HG02870 (cell line): ENCODE measurements around the gene BEGAIN.

Experiments
- ATAC-seq: cut with Tn5 transposase; IDR thresholded peaks from one replicate; pipeline ENCODE4 v1.9.1; 2021; ENCODE audit warnings: mild to moderate bottlenecking, moderate library complexity; ENCODE audit not compliant: unreplicated experiment

The BEGAIN gene

DNA sequence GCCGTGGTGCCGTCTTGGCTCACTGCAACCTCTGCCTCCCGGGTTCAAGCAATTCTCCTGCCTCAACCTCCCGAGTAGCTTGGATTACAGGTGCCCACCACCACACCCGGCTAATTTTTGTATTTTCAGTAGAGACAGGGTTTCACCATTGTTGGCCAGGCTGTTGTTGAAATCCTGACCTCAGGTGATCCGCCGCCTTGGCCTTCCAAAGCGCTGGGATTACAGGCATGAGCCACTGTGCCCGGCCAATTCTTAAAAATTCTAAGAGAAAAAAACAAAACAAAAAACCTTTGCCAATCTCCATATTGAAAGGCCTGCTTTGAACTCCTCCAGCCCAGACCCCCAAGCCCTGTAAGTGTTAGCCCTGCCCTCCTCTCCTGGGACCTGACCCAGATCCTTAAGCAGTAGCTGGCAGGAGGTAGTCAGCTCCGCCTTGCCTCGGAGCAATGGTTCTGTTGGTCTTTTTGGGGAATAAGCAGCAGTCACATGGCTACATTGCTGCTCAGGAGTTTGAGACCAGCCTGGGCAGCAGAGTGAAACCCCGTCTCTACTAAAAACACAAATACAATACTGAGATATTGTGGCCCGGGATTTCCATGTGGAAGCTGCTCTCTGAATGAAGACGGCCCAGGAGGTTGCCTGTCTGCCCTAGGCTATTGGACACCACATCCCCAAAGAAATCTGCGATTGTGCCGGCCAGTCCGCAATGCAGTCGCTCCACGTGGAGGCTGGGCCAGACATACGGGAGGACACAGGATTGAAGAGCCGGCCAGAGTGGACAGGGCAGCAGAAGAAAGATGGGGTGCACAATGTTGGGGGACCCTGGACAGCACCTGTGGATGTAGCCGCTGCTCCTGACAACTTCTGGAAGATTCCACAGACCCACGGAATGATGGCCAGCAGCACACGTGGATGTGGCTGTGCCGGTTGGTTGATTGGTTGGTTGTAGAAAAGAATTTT is 28.8 kb upstream of the BEGAIN start:
- no peak for ATAC-seq

DNA sequence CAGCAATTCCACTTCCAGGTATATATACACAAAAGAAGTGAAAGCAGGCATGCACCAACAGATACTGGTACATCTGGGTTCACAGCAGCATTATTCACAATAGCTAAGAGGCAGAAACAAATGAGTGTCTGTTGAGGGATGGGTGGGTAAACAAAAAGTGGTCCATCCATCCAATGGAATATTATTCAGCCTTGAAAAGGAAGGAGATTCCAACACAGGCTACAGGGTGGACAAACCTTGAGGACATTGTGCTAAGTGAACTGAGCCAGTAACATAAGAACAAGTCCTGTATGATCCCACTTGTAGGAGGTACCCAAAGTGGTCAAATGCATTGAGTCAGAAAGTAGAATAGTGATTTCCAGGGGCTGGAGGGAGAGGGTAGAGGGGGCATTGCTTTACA is 27.6 kb upstream of the BEGAIN start:
- ATAC-seq: no peak

DNA sequence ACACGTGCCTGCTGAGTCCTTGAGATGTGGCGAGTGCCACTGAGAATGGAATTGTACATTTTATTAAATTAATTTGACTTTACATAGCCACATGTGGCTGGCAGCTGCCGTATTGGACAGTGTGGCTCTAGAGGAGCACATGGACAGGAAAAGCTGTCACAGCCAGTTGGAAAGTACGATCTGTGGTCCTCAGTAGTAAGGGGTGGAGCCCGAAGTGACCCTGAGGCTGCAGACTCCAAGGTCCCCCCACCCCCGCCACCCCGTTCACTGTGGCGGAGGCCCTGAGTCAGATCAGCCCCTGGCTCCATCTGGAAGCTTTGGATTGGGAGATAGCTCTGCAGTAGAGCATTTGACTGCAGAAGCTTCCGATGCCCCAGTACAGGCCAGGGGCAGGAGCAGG is 25.8 kb upstream of the BEGAIN start:
- no peak for ATAC-seq

DNA sequence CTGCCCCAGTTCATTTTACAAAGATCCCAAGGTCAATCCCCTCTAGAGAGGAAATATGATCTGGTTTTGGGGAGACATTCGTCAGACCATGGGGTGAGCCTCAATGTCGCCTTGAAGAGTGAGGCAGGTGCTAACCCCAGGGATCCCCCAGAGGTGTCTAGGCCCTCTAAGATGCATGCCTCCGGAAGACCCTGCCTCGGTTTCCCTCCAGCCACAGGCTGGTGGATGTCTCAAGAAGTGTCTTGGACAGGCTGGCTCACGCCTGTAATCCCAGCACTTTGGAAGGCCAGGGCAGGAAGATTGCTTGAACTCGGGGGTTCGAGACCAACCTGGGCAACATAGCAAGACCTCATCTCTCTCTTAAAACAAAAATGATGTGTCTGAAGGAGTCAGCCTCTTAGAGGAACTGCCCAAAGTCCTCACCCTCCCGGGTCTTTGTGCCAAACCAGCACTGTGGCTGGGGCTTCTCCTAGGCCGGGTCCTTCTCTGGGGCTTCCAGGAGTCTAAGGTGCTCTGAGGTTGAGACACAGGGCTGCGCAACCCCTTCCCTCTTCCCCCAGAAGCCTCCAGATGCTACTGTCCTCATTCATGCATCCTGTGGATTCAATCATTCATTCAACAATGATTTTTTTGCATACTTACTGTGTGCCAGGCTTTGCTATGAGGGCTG is 24.7 kb upstream of the BEGAIN start:
- no peak for ATAC-seq

DNA sequence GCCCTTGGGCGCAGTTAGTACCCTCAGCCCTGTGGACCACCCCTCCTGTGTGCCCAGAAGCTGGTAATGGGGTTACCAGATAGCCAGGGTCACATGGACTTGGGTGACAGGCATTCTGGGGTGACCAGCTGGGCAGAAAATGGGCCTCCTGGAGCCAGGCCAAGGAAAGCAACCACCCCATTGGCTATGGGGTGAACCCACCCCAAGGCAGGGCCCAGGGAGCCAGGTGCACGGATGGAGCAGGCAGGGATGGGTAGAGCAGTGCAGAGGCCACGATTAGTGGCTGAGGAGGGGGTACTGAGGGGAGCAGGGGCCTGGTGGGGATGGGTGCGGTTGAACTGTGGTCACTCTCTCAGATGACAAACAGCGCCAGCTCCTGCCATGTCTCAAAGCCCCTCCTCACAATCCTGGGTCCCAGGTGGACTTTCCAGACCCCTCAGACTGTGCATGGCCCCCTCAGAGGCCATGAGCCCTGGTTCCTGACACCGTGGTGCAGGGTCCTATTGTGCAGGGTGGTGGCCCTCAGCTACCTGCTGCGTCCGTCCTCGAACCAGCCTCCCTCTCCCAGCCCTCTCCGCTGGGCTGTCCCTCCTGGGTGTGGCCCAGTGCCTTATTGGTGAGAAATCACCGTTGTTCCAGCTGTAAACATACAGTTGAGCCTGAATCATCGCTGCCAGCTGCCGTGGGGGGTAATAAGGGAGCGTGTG is 23.4 kb upstream of the BEGAIN start:
- ATAC-seq: no peak

DNA sequence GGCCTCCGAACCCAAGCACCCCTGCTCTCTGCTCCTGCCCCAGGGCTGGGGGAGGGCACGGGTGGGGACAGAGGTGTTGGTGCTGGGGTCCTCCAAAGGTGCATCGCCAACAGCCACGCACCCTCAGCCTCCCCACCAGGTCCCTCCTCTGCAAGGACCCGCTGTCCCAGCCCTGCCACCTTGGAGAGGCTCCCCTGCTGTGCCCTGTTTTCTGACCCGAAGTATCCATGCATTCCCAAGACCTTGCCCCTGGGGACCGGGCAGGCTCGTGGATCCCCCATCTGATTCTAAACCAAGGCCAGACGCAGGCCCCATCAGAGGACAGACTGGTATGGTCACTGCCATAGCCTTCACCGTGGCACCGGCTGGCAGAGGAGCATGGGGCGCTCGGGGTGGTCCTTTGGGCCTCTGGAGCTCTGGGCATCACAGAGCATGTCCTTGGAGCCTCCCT is 22.7 kb upstream of the BEGAIN start:
- ATAC-seq: no peak

DNA sequence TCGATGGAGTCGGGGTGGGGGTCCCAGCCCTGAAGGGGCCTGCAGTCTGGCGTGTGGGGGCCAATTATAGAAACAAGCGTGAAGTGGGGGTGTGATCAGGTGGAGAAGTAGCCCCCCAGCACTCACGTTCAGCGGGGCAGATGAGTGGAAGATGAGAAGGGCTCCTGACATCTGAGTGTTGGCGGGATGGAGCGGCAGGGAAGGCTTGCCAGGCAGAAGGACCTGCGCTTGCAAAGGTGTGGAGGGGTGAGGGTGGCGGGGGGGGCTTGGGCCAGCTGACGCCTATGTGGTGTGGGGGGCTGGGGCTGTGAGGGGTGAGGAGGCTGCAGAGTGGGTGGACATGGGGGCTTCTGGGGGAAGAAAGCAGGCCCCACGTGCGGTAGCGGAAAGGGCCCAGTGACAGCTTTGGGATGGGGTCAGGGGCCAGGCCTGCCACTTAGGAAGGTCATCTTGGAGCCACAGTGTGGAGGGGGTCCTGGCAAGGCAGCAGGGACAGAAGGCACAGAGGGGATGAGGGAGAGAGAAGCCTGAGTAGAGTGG is 22.2 kb upstream of the BEGAIN start:
- no peak for ATAC-seq

DNA sequence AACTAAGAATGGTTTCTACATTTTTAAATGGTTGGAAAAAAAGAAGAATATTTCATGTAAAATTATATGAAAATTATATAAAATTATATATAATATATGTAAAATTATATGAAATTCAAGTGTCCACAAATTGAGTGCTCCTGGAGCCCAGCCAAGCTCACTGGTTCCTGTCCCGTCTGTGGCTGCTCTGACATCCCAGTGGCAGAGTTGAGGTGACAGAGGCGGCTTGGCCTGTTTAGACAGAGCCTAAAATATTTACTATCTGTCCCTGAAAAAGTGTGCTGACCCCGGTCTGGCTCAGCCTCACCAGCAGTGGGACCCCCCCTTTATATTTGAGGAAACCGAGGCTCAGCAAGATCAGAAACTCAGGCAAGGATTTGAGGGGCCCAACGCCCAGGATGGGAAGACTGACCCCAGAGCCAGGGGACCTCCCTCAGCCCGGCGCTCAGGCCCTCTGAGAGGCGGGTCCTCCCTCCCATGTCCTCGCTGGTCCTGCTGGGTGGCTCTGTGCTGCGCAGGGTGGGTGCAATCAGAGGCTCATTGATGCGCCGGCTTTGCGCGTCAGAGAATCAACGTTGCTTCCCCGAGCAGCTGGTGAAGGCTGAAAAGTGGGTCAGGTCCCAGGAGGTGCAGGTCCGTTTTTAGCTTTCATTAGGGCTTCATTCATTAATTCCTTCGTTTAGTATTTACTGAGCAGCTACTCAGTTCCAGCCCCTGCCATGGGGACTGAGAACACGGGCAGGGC is 21.5 kb upstream of the BEGAIN start:
- ATAC-seq: no peak

DNA sequence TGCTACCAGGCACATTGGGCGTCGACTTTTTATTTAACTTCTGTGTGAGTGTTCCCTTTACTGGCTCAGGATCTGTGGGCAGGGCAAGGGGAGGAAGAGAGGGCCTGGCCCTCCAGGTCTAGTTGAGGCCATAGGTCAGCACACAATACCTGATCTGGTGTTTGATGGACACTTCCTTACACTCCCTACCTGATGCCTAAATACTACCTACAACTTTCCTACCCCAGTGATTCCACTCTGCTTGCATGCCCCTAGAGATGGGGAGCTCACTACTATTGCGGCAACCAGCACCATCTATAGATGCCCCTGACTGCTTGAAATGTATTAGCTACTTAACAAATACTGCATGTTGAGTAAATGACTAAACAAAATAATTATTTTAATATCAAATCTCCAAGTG is 20.8 kb upstream of the BEGAIN start:
- ATAC-seq: no peak

DNA sequence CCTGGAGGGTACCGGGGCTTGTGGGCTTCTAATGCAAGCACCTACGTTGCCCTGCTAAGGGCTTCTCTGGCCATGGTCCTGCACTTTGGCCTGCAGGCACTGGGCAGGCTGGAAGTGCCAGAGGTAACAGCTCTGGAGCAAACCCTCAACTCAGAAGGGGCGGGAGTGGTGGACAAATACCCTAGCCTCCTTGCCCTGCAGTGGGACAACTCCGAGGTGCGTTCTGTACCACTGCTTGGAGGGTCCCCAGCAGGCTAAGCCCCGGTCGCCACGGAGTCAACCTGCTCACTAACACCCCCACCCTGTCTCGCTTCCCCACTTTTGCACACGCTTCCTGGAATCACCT is 20.4 kb upstream of the BEGAIN start:
- ATAC-seq: no peak

DNA sequence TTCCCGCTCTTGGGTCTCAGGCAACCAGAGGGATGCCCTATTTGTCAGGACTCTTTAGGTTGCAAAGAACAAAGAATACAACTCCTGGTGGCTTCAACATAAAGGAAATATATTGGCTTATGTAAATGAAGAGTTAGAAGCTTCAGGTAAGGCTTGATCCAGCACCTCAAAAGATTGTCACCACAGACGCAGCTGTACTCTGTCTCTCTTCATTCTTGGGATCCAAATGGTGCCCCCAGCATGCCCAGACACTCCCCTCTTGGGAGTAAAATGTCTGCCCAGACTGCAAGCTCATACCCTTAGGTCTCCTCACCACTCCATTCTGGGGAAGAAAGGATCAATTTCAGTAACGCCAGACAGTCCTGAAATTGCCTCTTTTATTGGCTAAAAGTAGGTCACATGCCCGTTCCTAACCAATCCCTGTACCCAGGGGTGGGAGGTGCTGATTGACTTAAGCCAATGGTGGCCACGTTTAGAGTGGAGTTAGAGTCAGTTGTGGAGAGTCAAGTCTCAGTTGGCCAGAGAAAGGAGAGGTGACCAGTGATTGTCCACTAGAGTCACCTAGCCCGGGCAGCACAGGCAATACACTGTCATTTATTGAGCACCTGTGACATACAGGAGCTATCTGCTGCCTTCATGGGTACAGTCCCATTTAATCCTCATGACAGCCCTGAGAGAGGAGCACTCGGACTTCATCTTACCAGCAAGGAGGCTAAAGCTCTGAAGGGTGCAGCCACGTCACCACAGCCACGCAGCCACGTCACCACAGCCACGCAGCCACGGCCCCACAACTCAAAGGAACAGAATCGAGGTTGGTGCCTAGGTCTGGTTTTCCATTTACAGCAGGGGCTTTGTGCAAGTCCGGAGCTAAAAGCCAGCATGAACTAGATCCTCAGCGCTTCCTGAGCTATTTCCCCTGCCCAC is 19.7 kb upstream of the BEGAIN start:
- ATAC-seq: no peak

DNA sequence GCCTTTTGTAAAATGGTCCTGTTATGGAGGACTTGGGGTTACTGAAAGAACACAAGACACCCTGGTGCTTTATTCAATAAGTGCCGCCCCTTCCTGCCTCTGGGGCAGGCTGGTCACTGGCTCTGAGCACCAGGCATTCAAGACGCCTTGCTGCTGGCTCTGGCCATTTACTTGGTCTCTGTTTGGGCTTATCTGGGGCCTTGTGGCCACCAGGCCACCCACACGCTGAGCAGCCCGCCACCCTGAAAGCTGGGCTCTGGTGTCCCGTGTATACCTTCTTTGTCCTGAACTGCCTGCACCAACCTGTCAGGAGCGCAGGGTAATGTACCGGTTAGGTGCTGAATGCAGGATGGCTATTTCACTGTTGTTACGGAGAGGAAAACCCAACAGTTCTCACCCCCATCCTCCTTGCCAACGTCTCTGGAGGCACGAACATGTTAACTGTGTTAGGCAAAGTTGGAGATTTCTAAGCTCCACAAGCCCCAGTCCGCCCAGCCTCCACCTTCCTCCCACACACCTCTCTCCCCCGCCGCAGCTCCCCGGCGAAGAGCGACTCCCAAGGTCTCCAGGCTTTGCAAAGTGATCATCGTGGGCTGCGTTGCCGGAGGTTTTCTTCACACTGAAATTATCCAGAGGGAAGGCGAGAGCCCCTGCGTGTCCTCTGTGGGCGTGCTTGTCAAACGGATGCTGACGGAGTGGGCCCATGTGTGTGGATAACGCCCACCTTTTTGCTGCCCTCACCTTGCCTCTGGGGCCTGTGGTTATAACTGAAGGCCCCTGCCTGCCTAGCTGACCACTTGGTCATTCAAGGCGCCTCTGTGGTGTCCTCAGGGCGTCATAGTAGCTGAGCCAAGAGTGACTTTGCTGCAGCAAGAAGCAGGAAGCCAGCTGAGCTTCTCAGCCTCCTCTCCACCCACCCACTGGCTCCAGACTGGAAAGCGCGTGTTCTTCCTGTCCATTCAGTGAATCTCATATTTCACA is 18.8 kb upstream of the BEGAIN start:
- ATAC-seq: no peak

DNA sequence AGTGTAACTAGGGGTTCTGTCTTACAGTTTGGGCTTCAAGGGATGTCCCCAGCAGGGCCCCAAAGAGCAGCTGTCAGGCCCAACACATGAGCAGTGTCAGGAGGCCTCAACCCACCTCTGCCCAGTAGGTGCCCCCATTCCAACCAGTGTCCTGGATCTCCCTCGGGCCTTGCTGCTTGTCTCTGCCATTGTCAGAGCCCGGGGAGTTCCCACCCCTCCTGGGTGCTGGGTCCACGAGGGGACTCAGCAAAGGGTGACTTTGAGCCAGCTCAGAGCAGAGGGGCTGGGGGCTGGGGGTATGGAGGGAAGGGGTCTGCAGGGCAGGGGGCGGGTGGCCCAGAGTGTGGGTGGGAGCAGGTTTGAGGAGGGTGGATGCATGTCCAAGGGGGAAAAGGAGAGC is 18.0 kb upstream of the BEGAIN start:
- ATAC-seq: no peak

DNA sequence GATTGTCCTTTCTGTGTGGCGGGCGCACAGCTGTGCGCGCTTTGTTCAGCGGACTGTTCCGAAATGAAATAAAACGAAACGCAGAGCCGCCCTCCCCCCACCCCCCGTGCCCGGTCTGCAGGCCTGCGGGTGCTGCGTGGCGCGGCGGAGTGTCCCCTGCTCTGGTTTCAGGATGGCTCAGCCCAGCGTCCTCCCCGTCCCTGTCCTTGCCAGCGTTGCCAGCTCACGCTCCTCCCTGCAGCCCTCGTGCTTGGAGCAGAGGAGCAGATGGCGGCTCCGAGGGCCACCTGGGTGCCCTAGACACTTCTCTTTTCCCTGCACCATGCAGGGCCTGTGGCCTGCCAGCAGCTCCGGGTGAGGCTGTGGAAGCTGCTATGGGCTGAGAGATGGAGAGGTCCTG is 17.5 kb upstream of the BEGAIN start:
- ATAC-seq: no peak

DNA sequence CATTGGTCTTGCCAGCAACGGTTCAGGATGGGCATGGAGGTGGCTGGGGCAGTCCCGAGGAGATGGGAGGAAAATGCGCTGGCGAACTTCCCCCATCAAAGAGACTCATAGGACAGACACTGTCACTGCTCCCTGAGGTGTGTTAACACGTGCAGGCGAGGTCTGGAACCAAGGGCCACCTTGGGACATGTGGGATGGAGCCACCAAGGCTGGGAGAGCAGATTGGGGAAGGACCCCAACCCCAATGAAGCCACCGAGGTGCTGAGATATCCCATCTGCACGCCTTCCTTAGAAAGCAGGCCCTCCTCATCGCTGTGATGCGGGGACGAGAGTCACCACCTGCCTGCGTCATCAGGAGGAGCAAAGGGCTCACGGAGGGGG is 16.9 kb upstream of the BEGAIN start:
- ATAC-seq: no peak

DNA sequence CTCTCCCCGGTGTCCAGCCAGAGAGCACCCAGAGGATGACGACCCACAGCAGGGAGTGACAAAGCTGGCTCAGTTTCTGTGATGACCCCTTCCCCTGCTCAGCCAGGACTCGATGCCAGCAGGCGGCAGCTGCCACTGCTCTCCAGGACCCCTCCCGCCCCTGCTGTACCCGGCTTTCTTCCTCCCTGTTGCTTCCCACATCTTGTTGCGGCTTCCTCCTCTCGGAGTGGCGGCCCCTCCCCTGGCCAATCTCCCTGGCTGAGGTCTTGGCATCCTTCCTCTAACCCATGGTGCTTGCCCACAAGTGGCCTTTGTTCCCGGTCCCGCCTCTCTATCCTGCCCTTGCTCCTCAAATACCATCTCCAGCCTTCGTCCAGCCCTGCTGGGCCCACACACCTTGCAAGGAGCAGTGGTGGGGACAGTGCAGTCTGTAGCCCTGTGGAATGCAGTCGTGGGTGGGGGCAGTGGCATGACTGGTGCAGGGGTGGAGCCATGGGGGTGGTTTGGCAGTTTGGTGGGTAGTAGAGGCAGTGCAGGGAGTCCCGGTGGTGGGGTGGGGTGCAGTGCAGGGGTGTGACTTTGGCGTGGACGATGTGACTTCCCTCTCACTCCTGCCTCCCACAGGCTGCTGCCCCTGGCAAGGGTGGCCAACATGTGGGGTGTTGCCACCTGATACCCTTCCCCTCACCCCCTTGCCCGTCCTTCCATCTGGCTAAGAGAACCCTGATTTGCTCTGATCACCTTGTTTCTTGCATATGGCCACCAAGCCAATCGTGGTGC is 16.3 kb upstream of the BEGAIN start:
- ATAC-seq: no peak

DNA sequence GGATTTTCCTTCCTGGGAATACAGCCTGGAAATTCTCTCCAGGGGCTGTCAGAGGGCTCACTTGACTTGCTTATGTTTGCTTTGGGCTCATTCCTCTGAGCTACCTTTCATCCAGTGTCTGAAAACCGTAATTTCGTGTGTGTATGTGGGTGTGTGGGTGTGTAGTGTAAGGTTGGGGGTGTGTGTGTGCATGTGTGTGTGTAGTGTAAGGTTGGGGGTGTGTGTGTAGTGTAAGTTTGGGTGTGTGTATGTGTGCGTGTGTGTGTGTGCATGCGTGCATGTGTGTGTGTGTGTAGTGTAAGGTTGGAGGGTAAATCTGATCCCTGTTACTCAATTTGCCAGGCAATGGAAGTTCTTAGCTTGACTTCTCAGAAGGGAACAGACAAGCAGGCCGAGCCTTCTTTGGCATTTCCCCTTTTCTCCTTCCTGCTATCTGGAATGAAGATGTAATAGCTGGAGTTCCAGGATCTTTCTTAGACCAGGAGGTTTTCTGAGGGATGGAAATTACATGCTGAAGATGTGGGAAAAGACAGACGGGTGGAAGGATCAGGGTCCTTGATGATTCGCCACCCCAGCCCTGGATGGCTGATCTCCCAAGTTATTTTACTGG is 15.5 kb upstream of the BEGAIN start:
- ATAC-seq: no peak
